NCI-H2196 (cell line): ENCODE measurements around the gene TECPR2.
"Not testable (repeated sequence)": the region's sequence is repeated elsewhere in the genome, so short reads cannot be mapped to it uniquely, and the experiment has no call there.

Experiments used
- DNase-seq: peaks from one replicate; lab custom pipeline; 2025; ENCODE audit not compliant: unreplicated experiment; lab: John Stamatoyannopoulos, UW

Gene TECPR2

GRCh38 chr14:102362545-102363181 is at the start of gene TECPR2, which contains the start of gene CINP:
TECPR2 (plus strand) TSS chr14:102362941; CDS start chr14:102376722, 13,781 bp downstream.
CINP (minus strand) TSS chr14:102362890; CDS start chr14:102362851, 39 bp downstream.
- DNase-seq: peak; percentile 79

- peak; percentile 44 for DNase-seq
Measured at GRCh38 chr14:102314242-102315011, 48.3 kb upstream of the TECPR2 start.

GRCh38 chr14:102315121-102315520 is 47.6 kb upstream of the TECPR2 start:
- no peak for DNase-seq

GRCh38 chr14:102316338-102316742 is 46.4 kb upstream of the TECPR2 start:
- peak; percentile 0 for DNase-seq

- DNase-seq: peak; percentile 65
Measured at GRCh38 chr14:102316743-102317563, 45.8 kb upstream of the TECPR2 start.

- peak; percentile 11 for DNase-seq
Measured at GRCh38 chr14:102317564-102318248, 45.0 kb upstream of the TECPR2 start.

- no peak for DNase-seq
Measured at GRCh38 chr14:102318781-102319276, 43.9 kb upstream of the TECPR2 start.

- peak; percentile 66 for DNase-seq
Measured at GRCh38 chr14:102319351-102320032, 43.2 kb upstream of the TECPR2 start, which contains the start of gene ZNF839. ZNF839 (plus strand) TSS chr14:102319746; CDS start chr14:102319766, 20 bp downstream.

GRCh38 chr14:102320033-102320660 is 42.6 kb upstream of the TECPR2 start:
- DNase-seq: no peak

- DNase-seq: no peak
Measured at GRCh38 chr14:102320671-102321455, 41.9 kb upstream of the TECPR2 start.

GRCh38 chr14:102321456-102322422 is 41.0 kb upstream of the TECPR2 start:
- DNase-seq: no peak

GRCh38 chr14:102323102-102323501 is 39.6 kb upstream of the TECPR2 start:
- DNase-seq: peak; percentile 41

GRCh38 chr14:102325791-102326345 is 36.9 kb upstream of the TECPR2 start:
- no peak for DNase-seq

GRCh38 chr14:102326583-102326982 is 36.2 kb upstream of the TECPR2 start:
- DNase-seq: no peak

GRCh38 chr14:102329381-102329780 is 33.4 kb upstream of the TECPR2 start:
- not testable (repeated sequence) for DNase-seq

- no peak for DNase-seq
Measured at GRCh38 chr14:102330806-102331205, 31.9 kb upstream of the TECPR2 start.

- no peak for DNase-seq
Measured at GRCh38 chr14:102333390-102333789, 29.4 kb upstream of the TECPR2 start.
